CD4-positive, alpha-beta T cell treated with Interleukin-12 subunit alpha and Interleukin-12 subunit beta, for 1 hour (primary cell): ENCODE data around the gene THRB.

Experiments
- DNase-seq: peaks from one replicate; pipeline ENCODE4 v3.0.0-alpha.2; 2020

Gene THRB

DNA sequence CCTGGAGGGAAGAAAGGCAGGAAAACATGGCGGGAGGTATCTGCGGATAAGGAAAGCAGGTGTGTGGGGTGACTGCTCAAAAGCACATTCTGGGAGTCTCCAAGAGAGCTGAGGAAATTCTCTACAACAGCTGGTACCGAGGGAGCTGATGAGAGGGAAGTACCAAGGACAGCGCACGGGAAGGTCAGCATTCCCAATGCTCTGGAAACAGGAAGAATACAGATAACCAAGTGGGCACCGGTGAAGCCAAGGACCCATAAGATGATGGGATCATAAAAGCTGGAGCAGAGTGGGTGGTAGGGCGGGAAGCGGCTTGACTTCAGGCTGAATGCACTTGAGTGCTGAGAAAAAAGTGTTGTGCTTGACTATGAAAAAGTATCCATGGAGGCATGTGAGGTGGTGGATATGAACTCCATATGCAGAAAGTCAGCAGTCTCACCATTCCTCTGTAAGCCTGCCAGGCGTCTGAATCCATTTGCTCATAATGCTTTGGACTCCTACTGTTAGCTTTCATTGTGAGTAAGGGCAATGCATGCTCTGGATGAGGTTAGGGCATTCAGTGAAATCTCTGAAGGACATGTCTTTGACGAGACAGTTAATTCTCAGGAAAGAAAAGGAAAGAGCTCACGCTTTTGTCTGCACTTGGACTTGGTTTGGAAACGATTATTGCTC is 334.1 kb downstream of the THRB start:
- DNase-seq = no peak

GRCh38 chr3:24158761-24159454 is 335.7 kb downstream of the THRB start:
- no peak for DNase-seq

- no peak for DNase-seq
Measured at GRCh38 chr3:24157106-24157505, 337.5 kb downstream of the THRB start.

DNA sequence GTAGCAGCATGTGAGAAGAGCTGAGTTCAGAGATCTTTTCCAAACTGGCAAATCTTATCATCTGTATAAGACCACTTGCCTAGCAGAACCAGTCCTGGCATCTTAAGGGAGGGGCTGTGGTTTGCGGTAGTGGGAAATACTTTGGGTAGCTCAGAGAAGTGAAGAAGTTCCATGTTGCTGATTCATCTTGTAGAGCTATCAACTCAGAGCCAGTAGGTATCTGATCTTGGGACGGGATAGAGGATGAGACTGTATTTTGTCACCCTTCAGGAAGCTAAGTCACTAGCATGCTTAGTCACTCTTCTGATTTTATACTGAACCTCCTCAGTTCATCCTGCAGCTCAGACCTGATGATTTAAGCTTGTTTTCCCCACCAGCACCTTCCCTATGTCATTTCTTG is 338.2 kb downstream of the THRB start:
- DNase-seq = no peak

DNA sequence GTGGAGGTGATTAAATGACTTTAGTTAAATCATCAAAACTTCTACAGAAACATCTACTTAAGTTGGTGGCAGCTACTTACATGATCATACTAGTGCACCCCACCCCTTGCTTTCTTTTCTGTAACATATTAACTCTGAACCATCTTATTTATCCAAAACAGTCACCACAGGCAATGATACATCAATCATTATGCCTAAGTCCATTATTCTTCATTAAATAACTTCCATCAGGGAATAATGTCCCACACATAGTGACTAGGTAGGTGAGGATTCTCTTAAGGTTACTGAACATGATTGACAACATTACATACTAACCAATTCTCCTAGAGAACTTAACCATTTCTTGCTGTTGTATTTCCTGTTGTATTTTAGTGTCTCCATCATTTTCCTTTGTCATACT is 339.4 kb downstream of the THRB start:
- DNase-seq = no peak

GRCh38 chr3:24154781-24155180 is 339.9 kb downstream of the THRB start:
- no peak for DNase-seq

GRCh38 chr3:24154013-24154695 is 340.5 kb downstream of the THRB start:
- no peak for DNase-seq

DNA sequence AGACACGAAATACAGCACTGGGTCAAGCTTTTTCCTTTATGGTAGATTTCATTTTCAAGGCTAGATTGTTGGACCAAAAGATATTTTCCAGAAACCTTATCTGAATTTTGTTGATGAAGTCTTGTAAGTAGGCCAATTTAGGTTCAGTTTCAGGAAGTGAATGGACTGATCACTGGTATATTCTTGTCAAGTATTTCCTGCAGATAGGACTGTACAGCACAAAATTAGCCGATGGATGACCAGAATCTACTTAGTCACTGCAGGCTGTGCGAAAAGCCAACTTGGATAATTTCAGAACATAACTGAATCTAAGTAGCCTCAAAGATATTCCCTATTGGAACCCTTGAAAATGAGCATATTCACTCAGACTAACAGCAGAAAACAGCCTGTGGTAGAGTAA is 343.1 kb downstream of the THRB start:
- no peak for DNase-seq

- DNase-seq = no peak
Measured at GRCh38 chr3:24149032-24149431, 345.6 kb downstream of the THRB start.

GRCh38 chr3:24145981-24146822 is 348.4 kb downstream of the THRB start:
- no peak for DNase-seq

- DNase-seq = no peak
Measured at GRCh38 chr3:24145481-24145880, 349.2 kb downstream of the THRB start.

DNA sequence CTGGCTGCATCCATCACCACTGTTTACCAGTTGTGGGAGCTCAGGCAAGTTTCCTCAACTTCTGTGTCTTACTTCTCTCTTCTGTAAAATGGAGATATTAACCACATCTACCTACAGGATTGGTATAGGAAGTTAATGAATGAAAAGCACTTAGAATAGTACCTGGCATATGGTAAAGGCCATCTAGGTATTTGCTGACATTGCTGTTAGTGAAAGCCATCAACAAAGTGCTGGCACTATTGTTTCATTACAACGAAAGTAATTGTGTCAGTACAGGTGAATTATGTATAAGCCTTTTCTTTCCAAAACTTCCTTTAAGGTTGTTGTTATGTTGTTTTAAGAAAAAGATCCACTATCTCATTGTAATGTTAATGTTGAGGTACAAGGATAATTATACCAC is 352.5 kb downstream of the THRB start:
- no peak for DNase-seq

DNA sequence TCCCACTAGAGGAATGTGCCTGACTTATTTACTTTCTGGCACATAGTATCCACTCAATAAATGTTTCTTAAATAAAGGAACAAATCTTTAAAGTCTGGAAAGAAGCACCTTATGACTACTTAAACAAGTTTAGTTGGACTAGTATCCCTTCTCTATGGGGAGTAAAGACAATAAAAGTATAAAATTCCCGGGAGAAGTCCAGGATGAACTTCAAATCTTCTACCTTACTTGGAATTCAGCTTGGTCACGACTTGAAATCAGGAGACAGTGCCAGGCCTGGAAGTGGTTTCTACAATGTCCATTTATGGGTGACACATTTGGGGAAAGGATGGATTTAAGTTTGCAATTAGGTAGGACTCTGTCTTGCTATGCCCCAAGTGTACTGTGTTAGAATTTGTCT is 353.1 kb downstream of the THRB start:
- DNase-seq = no peak

DNA sequence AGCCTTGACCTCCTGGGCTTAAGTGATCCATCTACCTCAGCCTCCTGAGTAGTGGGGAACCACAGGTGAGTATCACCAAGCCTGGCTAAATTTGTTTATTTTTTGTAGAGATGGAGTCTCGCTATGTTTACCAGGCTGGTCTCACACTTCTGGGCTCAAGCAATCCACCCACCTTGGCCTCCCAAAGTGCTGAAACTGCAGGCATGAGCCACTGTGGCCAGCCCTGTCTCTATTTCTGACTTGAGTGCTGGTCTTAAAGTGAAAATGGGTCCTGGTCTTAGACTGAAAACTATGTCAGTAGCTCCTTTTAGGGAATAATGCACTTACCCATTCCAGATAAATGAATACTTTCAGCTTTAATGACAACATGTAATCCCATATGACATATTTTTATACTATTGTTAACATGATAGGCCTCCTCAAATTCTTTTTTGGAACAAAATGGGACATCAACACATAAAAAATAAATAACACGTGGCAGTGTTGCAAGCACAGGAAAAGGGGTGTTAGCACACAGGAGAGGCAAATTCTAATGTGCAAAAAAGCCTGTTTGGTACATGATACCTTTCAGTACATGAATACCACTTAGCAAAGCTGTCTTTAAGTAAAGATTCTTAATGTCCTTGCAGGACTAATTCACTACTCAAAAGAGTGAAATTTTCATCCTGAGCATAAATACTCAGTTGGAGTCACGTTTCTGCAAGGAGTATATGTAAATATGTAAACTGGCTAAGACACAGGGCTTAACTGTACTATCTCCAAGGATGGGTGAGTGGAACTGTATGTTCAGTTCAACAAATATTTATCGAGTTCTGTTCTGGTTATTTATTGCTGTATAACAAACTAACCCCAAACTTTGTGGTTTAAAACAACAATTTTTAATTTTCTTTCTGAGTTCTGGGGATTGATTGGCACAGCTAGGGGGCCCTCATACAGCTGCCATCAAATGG is 354.9 kb downstream of the THRB start:
- no peak for DNase-seq

DNA sequence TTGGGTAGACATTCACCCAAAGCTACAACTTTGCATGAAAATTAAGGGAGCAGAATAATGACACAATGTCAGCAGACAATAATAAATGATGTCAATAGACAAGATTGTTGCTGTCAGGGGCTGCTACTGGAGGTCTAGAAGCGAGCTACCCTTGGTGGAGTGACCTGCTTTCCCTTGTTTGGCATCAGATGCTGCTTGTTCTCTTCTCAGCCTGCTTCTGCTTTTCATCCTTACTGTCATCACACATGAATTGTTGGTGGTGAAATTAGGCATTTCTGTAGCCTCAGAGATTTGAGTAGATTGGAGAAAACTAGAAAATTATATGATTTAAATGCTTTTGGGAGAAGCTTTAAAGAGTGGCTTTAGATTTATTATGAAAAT is 355.8 kb downstream of the THRB start:
- no peak for DNase-seq

- DNase-seq = no peak
Measured at GRCh38 chr3:24137958-24138875, 356.4 kb downstream of the THRB start.

GRCh38 chr3:24137334-24137733 is 357.3 kb downstream of the THRB start:
- no peak for DNase-seq

DNA sequence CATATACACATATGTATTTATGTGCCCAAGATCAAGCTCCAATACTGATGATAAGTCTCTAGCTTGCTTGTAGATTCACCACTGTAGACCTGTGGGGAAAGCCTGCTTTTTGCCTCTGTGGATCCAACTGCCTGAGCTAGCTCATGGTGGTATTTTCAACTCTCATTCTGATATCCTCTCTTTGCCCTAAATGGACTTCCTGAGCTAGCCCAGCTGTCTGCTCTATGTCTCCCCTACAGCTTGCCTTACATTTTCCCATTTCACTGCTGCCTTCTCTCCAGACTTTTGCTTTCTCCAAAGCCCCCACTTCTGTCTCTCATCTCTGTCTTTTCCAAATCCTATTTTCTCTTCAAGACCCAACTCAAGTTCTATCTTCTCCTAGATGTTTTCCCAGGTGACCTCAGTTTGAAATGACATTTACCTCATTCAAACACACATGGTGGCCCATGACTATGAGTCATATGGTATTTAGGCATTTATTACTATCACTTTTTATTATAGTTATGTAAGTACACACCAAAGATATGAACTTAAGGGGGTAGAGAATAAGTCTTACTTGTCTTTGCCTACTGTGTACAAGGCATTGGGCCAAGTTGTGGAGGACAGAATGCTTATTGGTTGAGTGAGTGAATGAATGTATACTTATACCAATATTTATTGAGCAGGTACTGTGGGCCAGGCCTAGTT is 357.9 kb downstream of the THRB start:
- DNase-seq = no peak

GRCh38 chr3:24135280-24135679 is 359.4 kb downstream of the THRB start:
- DNase-seq = no peak

- no peak for DNase-seq
Measured at GRCh38 chr3:24133942-24134341, 360.7 kb downstream of the THRB start.
